Endothelial cell of hepatic sinusoid (primary cell): Measurements from ENCODE around the gene CABP2.
"Not testable (repeated sequence)": the region's sequence is repeated elsewhere in the genome, so short reads cannot be mapped to it uniquely, and the experiment has no call there.

Source experiments
- in situ Hi-C: cut with HindIII; loops from 2 replicates; pipeline ENCODE4 v1.10.0; 2017; ENCODE audit warnings: low sequenced_read_pairs

Gene CABP2

DNA sequence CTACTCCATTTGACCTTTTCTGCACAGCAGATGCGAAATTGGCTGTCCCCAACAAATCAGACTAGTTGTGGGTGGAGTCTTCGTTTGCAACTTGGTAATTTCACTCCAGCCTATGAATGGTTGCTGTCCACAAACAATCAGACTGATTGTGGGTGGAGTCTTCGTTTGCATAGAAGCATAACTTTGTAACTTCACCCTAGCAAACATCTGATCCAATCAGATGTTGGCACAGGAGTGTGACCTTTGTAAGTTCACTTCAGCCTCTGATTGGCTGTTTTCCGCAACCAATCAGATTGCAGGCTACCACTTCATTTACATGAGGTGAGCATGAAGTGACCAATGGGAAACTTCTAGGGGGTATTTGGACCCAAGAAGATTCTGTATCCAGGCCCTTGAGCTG, 16.3 kb upstream of the CABP2 start:
- in situ Hi-C loops: no loop called here

DNA sequence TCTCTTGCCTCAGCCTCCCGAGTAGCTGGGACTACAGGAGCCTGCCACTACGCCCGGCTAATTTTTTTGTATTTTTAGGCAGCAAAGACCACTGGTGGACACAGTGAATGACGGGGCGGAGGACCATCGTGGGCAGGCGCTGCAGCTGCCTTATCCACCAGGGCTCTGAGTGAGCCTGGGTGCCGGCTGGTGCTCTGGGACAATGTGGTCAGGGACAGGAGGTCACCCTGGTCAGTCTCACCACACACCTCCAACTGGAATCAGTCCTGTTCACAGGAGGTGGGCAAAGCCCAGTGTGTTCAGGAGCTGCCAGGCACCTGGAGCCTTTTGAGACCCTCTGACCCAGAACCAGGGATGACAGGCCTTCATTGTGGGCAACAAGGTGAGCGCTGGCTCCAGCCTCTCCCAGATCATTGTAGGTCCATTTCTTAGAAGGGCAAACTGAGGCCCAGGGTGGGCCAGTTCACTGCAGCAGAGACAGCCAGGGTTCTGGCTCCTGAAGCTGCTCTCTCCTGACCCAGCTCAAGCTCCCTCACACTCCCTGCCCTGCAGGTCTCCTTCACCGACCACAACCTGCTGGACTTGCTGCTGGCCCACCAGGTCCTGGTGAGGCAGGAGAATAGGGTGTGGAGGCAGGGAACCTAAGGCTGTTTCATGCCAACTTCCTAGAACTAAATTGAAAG, 15.7 kb upstream of the CABP2 start:
- in situ Hi-C loops: no loop called here

DNA sequence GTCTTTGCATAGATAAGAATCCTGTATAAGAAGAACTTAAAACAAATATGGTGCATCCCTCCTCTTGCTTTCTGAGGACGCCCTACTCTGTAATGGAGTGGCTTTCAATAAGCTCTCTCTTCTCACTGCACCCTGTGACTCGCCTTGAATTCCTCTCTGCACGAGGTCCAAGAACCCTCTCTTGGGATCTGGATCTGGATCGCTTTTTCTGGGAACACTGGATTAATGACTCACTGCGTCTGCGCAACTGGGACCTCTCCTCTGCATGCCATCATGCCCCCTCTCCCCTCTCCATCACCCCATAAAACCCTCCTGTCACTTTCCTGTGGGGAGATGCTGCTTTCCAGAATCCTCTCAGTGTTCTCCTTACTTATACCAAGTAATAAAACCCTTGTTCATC, 15.1 kb upstream of the CABP2 start:
- in situ Hi-C loops: no loop called here

DNA sequence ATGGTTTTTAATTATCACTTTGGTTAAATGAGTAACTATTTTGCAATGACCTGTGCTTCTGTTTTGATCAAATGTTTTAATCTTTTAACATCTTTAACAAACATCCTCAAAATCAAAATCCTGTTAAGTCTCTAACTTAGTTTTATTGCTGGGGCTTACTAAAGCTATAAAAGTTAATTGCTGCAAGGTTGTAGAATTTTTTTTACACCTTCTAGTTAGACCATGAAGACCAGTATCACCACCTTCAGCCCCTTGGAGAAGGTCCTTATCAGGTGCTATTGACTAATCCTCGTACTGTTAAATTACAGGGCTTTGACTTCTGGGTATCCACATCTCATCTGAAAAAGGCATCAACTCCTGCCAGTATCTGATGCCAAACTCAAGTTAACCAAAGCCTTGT, 12.3 kb upstream of the CABP2 start:
- in situ Hi-C loops: no loop called here

DNA sequence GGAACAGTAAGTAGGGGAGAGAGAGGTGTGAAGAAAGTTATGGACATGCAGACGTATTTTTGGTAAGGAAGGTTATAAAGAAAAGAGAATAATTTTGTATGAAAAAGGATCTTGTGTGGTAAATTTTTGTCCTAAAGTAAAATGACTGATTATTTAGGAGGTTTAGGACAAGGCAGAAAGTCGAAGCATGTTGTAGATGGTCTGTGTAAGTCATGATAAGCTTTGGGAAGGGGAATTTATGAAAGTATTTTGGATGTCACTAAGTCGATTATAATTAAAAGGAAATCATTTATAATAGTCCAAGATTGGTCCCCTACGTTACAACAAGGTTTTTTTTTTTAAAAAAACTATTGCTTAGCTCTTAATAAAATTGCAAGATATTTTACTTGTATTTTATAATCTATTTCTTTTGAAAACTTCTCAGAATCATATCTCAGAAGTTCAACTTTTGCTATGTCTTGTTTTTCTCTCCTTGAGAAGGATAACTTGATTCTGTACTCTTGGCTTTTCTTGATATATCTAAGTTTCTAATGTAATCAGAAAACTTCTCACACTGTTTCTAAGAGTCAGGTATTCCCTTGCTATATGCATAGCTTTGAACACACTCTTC, 10.9 kb upstream of the CABP2 start:
- in situ Hi-C loops: no loop called here

DNA sequence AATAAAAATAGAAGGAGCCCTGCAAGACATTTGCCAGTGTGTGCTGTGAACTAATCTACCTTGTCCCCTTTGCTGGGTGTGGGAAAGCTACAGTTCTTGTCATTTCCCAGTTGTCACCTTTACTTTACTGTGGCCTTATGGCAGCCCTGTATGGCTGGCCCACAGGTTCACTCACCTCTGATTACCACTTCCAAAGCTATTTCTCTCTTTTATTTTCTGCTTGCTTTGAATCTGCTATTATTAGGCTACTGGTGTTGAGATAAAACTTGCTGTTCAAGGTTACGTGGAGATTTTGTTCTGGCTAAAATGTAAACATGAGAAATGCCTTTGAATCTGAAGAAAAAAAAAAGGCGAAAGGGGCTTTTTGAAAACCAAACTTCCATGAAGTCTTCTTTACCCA, 9.6 kb upstream of the CABP2 start:
- in situ Hi-C loops: no loop called here

DNA sequence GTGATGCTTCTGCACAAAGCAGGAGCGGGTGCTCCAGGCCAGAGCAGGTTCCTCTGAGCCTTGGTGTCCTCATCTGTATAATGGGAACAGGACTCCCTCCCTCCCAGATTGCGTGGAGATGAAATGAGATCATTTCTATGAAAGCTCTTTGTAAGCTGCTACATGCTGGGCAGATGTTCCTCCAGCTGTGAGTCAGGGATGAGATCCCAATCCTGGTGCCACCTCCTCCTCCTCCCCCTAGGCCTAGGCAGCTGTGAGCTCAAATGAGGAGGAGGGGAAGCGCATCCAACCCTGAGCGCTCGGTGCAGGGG, 7.0 kb upstream of the CABP2 start:
- in situ Hi-C loops: no loop called here

DNA sequence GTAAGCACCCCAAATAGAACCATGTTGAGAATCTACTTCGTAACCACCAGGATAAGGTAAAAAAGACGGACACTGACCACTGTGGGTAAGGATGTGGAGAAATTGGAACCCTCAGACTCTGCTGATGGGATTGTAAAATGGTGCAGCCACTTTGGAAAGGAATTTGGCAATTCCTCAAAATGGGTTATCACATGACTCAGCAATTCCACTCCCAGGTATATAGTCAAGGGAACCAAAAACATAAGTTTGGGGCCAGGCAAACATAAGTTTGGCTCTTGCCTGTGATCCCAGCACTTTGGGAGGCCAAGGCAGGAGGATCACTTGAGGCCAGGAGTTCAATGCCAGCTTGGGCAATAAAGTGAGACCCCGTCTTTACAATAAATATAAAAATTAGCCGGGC, 5.1 kb upstream of the CABP2 start:
- in situ Hi-C loops: no loop called here

DNA sequence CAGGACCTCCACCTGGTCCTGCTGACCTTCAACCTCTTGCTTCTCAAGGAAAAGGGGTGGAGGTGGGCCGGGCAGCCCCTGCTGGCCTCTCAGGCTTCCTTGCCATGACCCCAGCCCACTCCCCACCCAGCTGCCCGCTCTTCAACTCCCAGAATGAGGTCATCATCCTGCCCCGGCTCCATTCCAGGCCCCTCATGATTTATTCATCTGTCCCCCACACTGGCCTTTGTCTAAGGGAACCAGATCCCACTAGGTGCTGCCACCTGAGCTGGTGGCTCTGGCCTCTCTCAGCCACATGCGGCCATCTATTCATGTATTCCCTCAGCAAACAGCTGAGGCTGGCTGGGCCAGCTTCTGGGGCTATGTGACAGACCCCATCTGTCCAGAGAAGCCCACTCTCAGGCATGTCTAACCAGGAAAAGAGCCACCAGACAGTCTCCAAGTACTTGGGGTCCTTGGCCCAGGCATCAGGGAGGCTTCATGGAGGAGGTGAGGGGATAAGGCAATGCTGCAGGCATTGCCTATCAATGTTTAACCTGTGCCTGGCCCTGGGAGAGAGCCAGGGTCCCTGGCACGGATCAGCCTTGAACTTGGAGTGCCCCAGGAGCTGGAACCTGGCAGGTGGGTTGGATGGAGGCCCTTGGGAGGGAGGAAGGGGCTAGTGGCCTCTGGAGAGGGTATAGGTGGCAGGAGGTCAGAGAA, 2.2 kb upstream of the CABP2 start:
- in situ Hi-C loops: no loop called here

DNA sequence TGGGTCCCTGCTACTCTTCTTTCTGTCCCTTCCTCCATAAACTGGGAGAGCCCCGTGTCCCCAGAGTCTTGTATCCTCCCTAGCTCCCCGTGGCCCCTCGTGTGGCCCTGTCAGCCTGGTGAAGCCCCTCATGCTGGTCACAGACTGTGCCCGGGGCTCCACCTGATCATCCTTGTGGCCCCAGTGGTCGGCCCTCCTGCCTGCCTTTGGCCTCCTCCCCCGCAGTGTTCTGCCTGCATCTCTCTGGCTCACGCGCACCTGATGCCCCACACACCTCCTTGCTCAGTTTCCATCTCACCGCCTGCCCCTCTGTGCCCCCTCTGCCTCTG, 1.2 kb upstream of the CABP2 start:
- in situ Hi-C loops: no loop called here

DNA sequence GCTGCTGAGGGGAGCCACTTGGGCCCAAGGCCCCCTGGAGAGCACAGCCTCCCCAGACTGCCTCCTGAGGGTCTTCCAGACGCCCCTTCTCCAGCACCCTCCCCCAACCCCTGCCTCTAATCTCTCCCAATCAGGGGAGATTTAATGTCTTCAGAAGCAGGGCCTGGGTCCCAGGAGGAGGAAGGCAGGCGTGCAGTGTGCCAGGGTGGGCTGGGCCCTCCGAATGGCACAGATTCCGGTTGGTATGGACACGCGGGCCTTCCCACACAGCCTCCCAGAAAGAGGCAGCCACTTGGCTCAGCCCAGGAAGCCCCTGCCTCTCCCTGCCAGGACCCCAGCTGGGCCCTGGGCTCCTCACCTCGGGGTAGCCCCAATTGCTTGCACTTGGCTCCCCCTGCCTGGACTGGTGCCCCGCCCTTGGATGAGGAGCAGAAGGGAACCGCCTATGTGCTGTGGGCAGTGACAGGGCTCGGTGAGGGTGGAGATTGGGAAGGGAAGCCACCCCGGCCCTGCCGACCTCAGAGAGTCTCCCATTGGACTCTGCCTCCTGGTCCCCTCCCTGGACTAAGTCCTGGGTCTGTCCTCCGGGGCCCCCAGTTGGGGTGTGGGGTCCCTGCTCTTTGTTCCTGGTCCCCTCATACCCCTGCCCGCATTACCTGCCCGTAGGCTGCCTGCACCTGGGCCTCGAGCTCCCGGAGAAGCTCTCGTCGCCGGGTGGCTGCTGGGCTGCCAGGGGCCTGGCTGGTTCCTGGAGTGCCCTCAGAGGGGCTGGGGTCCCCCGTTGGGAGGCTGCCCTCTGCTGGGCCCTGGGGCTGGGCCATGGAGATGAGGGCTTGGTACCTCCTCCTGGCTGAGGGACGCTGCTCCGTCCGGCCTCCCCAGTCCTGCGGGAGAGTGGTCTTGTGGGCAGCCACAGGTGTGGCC, 572 bp upstream of the CABP2 start:
- in situ Hi-C loops: no loop called here

DNA sequence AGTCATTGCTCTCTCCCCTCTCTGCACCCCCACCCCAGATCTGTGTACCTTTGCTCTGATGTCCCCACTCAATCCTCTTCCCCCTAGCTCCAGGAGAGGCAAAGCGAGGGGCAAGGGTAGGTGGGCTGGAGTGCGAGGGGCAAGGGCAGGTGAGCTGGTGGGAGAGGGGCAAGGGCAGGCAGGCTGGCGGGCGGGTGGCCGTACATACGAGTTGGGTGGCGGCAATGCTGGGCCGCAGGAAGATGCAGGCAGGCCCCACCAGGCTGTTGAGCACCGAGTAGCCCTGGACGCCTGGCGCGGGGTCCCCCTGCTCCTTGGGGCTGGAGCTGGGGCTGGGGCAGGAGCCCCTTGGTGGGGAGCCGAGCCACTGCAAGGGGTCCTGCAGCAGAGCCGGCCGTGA, 908 bp downstream of the CABP2 start:
- in situ Hi-C loops: no loop called here

DNA sequence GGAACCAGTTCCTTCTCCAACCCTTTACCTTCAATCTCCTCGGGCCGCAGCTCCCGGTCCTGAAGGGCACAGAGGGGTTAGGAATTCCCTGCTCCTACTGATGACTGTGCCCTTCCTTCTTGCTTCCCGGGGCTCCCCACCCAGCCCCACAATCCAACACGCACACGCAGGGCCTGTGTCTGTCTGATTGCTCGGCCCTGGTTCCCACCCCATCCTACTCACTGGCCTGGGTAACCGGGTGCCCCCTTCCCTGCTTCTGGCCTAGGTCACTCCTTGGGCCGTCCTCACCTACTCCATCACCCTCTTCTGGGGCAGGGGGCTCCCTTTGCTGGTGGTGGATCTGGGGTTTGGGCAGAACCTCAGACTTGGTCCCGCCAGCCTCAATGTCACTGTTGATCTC, 1.3 kb downstream of the CABP2 start:
- in situ Hi-C loops: no loop called here

DNA sequence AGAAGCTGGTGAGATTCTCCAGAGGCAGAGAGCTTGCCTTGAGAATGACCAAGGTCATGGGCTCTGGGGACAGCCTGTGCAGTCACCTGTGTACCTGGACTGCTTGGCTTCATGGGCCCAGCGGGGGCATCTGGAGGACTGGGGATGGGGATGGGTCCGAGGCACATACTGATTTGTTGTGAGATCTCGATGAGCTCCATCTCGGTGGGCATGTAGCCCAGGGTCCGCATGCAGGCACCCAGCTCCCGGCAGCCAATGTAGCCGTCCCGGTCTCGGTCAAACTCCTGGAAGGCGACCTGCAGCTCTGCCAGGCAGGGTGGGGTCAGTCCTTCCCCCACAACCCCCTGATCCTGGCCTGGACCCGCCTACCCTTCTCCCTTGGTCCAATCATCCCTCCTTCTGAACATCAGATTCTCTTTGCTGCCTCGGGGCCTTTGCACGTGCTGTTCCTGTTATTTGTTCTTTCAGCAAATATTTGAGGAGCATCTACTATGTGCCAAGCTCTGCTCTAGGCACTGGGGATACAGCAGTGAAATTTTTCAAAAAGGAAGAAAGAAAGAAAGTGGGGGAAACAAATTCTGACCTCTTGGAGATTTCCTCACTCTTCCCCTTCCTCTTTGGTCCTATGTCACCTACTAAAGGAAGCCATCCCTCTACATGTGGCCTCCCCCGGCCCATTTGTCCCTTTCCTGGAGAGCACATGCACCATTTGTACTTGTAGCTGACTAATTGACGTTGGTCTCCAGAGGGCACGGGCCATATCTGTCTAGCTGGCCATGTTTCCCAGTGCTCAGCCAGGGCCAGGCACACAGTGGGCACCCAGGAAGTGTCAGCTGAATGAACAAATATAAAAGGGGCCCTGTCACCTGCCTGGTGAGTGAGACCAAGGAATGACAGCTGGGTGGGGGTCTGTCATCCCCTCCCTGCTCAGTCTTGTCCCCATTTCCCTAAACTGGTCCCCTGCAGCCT, 2.1 kb downstream of the CABP2 start:
- in situ Hi-C loops: no loop called here

DNA sequence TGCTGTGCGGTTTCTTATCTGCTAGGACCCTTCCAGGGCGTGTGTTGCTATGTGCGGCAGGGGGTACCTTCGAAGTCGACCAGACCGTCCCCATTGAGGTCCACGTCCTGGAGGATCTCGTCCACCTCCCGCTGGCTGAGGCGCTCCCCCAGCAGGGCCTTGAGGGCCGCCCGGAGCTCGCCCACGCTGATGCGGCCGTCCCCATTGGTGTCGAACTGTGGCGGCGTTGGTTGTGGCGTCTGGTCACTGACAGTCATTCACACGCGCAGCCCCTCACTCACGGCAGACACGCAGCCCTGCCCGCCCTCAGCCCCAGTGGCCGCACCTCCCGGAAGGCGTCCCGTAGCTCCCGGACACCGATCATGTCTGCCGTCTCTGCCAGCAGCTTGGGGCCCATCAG, 3.5 kb downstream of the CABP2 start:
- in situ Hi-C loops: no loop called here

DNA sequence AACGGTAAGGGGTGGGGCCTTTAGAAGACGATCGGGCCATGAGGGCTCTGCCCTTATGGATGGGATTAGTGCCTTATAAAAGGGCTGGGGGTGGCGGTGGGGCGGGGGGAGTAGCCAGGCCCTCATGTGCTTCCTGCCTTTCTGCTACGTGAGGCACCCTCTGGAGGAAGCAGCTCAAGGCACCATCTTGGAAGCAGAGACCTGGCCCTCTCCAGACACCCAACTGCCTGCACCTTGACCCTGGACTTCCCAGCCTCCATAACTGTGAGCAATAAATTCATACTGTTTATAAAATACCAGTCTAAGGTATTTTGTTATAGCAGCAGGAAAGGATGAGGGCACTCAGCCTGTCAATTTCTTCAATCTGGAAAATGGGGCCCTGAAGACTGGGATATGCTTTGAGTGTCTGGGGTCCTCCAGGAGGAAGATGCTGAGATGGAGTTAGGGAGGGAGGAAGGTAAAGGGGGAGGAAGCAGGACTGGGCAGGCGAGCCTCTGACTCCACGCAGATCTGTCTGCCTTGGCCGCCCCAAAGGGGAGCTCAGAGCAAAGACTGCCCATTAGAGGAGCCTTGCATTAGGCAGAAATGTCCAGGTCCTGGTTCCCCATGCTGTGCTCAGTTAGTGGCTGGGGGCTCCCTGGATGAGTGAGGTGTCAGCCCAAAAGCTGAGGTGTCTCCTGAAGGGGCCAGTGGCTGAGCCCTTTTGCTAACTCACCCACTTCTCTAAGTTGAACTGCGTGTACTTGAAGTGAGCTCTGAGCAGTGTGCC, 5.3 kb downstream of the CABP2 start:
- in situ Hi-C loops: no loop called here

DNA sequence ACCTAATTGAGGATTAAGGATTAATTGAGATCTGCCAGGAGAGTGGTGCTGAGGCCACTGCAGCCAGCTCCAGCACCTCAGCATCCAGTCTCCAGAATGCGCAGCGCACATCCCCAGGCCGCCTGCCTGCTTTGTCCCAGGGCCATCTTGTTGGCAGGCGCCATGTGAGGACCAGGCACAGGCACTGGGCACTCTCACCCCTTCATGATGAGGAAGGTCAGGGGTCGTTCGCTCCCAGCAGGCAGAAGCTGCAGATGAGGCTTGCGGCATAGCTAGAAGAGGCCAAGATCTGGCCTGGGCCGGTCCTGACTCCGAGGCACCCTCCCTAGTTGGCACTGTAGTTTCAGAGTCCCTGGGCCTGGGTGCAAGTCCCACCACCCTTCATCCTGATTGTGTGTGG, 6.4 kb downstream of the CABP2 start:
- in situ Hi-C loops: no loop called here

DNA sequence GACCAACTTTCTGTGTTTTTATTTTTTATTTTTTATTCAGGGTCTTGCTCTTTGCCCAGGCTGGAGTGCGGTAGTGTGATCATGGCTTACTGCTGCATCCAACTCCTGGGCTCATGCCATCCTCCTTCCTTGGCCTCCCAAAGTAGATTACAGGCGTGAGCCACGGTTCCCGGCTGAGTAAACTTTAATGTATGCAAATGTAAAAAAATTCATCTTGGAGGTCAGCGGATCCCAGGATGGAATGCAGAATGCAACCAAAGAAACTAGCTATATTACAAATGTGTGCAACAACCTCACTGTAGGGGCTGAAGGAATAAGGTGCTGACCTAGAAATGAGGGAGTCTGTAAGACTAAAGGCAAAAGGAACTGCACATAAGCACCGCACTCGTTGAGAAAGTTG, 9.1 kb downstream of the CABP2 start:
- in situ Hi-C loops: no loop called here

DNA sequence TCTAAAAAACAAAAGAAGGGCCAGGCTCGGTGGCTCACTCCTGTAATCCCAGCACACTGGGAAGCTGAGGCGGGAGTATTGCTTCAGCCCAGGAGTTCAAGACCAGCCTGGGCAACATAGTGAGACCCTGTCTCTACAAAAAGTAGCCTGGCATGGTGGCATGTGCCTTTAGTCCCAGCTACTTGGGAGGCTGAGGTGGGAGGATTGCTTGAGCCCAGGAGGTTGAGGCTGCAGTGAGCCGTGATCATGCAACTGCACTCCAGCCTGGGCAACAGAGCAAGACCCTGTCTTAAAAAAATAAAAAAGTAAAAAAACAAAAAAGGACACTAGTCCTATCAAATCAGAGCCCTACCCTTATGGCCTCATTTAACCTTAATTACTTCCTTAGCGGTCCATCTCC, 11.7 kb downstream of the CABP2 start:
- in situ Hi-C loops: not testable (repeated sequence)

DNA sequence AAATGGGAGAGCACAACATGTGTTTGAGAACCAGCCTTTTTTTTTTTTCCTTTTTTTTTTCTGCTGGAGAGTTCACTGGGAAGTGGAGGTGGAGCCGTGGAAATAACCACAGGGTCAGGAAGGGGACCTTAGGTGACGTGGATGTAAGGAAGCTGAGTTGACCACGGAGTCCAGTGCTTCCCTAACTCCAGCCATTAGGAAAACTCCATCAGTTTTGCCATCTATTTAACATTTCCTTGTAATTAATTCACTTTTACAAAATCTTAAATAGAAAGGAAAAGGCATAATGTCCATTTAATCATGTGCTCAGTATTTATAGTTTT, 13.3 kb downstream of the CABP2 start:
- in situ Hi-C loops: no loop called here
